Endodermal cell (in vitro differentiated cells): ENCODE results near the gene FAF1. TPM values are rescaled to one million over a fixed set of nuclear protein-coding genes. Genes with fewer than 3 reads are reported as not detected.

Experiments used
- DNase-seq: peaks from one replicate; pipeline ENCODE4 v3.0.0-alpha.2; 2017
- H3K27ac ChIP-seq: 2 replicates; pipeline ENCODE4 v1.5.1; 2013; ENCODE audit warnings: mild to moderate bottlenecking, low read depth, low read length, moderate library complexity
- H3K27me3 ChIP-seq: 2 replicates; pipeline ENCODE4 v1.6.1; 2013; ENCODE audit warnings: mild to moderate bottlenecking, low read length, moderate library complexity; ENCODE audit not compliant: insufficient read depth, control insufficient read depth, poor library complexity, severe bottlenecking
- H3K36me3 ChIP-seq: 2 replicates; pipeline ENCODE4 v1.7.0; 2013; ENCODE audit warnings: mild to moderate bottlenecking, low read length, moderate library complexity; ENCODE audit not compliant: control insufficient read depth, insufficient read depth
- H3K4me1 ChIP-seq: one replicate; pipeline ENCODE4 v1.7.0; 2013; ENCODE audit warnings: low read length; ENCODE audit not compliant: control insufficient read depth, insufficient read depth
- H3K4me3 ChIP-seq: 2 replicates; pipeline ENCODE4 v1.5.1; 2013; ENCODE audit warnings: mild to moderate bottlenecking, low read length, moderate library complexity
- H3K9ac ChIP-seq: 2 replicates; pipeline ENCODE4 v1.6.1; 2013; ENCODE audit warnings: mild to moderate bottlenecking, low read length, moderate library complexity; ENCODE audit not compliant: poor library complexity, severe bottlenecking; ENCODE audit errors: extremely low read depth
- H3K9me3 ChIP-seq: 2 replicates; pipeline ENCODE4 v1.6.1; 2013; ENCODE audit warnings: mild to moderate bottlenecking, low read length, moderate library complexity; ENCODE audit not compliant: control insufficient read depth
- H3K27ac Mint-ChIP-seq: 2 replicates; pipeline ENCODE4 v1.8.0; 2020; ENCODE audit warnings: mixed read lengths
- H3K27me3 Mint-ChIP-seq: 2 replicates; pipeline ENCODE4 v1.8.0; 2021; ENCODE audit warnings: mild to moderate bottlenecking, mixed read lengths; ENCODE audit not compliant: insufficient read depth
- H3K36me3 Mint-ChIP-seq: 2 replicates; pipeline ENCODE4 v1.8.0; 2020; ENCODE audit warnings: low read depth, mixed read lengths
- H3K4me1 Mint-ChIP-seq: 2 replicates; pipeline ENCODE4 v1.8.0; 2020; ENCODE audit warnings: mixed read lengths
- H3K4me3 Mint-ChIP-seq: 2 replicates; pipeline ENCODE4 v1.8.0; 2020; ENCODE audit warnings: mild to moderate bottlenecking, moderate library complexity, mixed read lengths
- H3K9me3 Mint-ChIP-seq: 2 replicates; pipeline ENCODE4 v1.8.0; 2020; ENCODE audit warnings: mild to moderate bottlenecking, mixed read lengths
- WGBS, 2 experiments: methylation state at CpG; one replicate each; pipeline versions ENCODE4 v1.1.5 to v1.1.7; 2013; ENCODE audit warnings: missing lambda C conversion rate in 2 of 2, mixed read lengths in 1 of 2; ENCODE audit not compliant: insufficient coverage in 1 of 2, insufficient read length in 1 of 2; 5-methylcytosine and 5-hydroxymethylcytosine counted together
- total RNA-seq, 2 donors: library from RNA; stranded (reverse); fragmentation: NEBNext Ultra II Directional in 1 of 2; extraction: Animal tissue kit (Norgen Biotek cat#: 25700) in 1 of 2; gene quantifications; 2 replicates in 1 of 2; 3 replicates in 1 of 2; pipeline ENCODE4 v1.2.1, GENCODE V29; 2021
- TF ChIP-seq, protein P1 (sequence below): fragments of 200-600 bp; sonication (generic); conservative IDR thresholded peaks from 2 replicates; pipeline ENCODE4 v1.5.0; 2021; ENCODE audit warnings: antibody characterized with exemption, mild to moderate bottlenecking

The FAF1 gene
- total RNA-seq, 2 donors from 2014 or later = 76.4 to 94.4 TPM

DNA sequence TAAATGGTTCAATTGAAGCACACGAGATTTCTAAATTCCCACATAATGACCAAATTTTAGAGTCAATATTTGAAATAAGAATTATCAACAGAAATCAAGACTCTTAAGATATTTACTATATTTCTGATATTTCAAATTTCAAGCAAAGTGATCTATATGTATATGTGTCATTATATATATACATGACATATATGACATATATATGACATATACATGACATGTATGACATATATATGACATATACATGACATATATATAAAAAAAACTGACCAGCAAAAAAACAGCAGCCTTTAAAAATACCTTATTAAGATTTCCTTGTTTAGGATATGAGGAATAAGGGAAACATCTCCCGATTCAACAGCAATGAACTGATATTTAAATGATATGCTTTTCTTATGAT lies 266.2 kb downstream of the FAF1 start:
- Histone ChIP-seq H3K4me3 (no peak overlapping the region), H3K9me3 (no peaks in the 10 kb centered on the region), H3K36me3 (peaks cover 5% of the 10 kb centered on the region), H3K4me1 (no peaks in the 10 kb centered on the region), H3K27me3 (no peaks in the 10 kb centered on the region), H3K27ac (no peak overlapping the region), H3K9ac (no peak overlapping the region)
- TF ChIP-seq, protein P1, sequence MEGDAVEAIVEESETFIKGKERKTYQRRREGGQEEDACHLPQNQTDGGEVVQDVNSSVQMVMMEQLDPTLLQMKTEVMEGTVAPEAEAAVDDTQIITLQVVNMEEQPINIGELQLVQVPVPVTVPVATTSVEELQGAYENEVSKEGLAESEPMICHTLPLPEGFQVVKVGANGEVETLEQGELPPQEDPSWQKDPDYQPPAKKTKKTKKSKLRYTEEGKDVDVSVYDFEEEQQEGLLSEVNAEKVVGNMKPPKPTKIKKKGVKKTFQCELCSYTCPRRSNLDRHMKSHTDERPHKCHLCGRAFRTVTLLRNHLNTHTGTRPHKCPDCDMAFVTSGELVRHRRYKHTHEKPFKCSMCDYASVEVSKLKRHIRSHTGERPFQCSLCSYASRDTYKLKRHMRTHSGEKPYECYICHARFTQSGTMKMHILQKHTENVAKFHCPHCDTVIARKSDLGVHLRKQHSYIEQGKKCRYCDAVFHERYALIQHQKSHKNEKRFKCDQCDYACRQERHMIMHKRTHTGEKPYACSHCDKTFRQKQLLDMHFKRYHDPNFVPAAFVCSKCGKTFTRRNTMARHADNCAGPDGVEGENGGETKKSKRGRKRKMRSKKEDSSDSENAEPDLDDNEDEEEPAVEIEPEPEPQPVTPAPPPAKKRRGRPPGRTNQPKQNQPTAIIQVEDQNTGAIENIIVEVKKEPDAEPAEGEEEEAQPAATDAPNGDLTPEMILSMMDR = no peak
- Mint-ChIP-seq H3K27me3 (no peaks in the 10 kb centered on the region), H3K4me1 (peaks cover 9% of the 10 kb centered on the region), H3K36me3 (peaks cover 13% of the 10 kb centered on the region), H3K27ac (no peak overlapping the region), H3K4me3 (no peak overlapping the region), H3K9me3 (no peaks in the 10 kb centered on the region)
- WGBS, 2 experiments = 88% methylated on average over 1 of the region's 2 CpGs; no CpG with 5 or more reads in 1 of the 2 experiments
- no peak for DNase-seq

DNA sequence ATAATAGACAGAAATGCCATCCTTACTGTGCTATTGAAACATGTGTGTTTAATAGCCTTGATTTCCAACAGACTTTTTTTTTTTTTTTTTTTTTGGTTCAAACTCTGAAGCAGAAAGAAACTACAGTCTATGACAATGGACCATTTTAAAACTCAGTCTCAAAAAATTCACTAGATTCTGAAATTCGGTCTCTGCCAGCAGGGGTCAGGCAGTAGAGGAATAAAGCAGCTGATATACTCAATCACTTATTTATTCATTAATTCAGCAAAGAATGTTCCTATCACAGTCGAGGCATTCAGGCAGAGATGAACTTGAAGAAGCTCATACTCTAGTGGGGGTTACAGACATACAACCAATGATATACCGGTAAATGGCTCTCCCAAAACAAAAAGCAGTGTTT lies 275.9 kb downstream of the FAF1 start:
- no peak overlapping the region for H3K9ac ChIP-seq
- peaks cover 9% of the 10 kb centered on the region for H3K36me3 Mint-ChIP-seq
- no peaks in the 10 kb centered on the region for H3K4me1 ChIP-seq
- peaks cover 12% of the 10 kb centered on the region for H3K4me1 Mint-ChIP-seq
- 80 to 96% methylated on average over 2 to 3 of the region's 3 CpGs for WGBS, 2 experiments
- no peak overlapping the region for H3K4me3 ChIP-seq
- no peaks in the 10 kb centered on the region for H3K9me3 Mint-ChIP-seq
- DNase-seq = no peak
- no peak overlapping the region for H3K4me3 Mint-ChIP-seq
- peaks cover 4% of the 10 kb centered on the region for H3K36me3 ChIP-seq
- no peak overlapping the region for H3K27ac ChIP-seq
- H3K9me3 ChIP-seq = no peaks in the 10 kb centered on the region
- TF ChIP-seq, protein P1 = peak; percentile 49
- H3K27me3 ChIP-seq = no peaks in the 10 kb centered on the region
- H3K27me3 Mint-ChIP-seq = no peaks in the 10 kb centered on the region
- H3K27ac Mint-ChIP-seq = no peak overlapping the region

DNA sequence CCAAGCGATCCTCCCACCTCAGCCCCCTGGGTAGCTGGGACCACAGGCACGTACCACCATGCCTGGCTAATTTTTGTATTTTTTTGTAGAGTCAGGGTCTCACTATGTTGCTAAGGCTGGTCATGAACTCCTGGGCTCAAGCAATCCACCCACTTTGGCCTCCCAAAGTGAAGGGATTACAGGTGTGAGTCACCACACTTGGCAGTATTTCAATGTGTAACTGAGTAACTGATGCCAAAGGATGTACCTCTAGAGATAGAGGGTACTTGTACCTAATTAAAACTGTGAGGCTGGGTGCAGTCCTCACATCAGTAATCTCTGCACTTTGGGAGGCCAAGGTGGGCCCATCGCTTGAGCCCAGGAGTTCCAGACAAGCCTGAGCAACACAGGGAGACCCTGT lies 278.1 kb downstream of the FAF1 start:
- no peak overlapping the region for H3K4me3 ChIP-seq
- DNase-seq = no peak
- no peaks in the 10 kb centered on the region for H3K36me3 ChIP-seq
- H3K9me3 Mint-ChIP-seq = no peaks in the 10 kb centered on the region
- no peak overlapping the region for H3K4me3 Mint-ChIP-seq
- H3K27ac ChIP-seq = no peak overlapping the region
- WGBS, 2 experiments = 93 to 100% methylated on average over 2 to 3 of the region's 3 CpGs
- H3K27me3 Mint-ChIP-seq = no peaks in the 10 kb centered on the region
- H3K4me1 Mint-ChIP-seq = peaks cover 12% of the 10 kb centered on the region
- H3K27ac Mint-ChIP-seq = no peak overlapping the region
- no peaks in the 10 kb centered on the region for H3K27me3 ChIP-seq
- no peaks in the 10 kb centered on the region for H3K4me1 ChIP-seq
- TF ChIP-seq, protein P1 = no peak
- no peak overlapping the region for H3K9ac ChIP-seq
- no peaks in the 10 kb centered on the region for H3K9me3 ChIP-seq
- no peaks in the 10 kb centered on the region for H3K36me3 Mint-ChIP-seq
